ENCODE results near the gene DENND2C. TPM values are rescaled to one million over a fixed set of nuclear protein-coding genes. Genes with fewer than 3 reads are reported as not detected.
A peak's percentile ranks its signal among the peaks of the same experiment; 100 is the strongest.

Gene DENND2C
- total RNA-seq, 1 donor from 2014 or later: 0.73 TPM

GRCh38 chr1:114586513-114587047, 83.3 kb downstream of the DENND2C start:
- no peak overlapping the region for H3K27ac ChIP-seq
- no peaks in the 10 kb centered on the region for H3K9me3 Mint-ChIP-seq
- no peaks in the 10 kb centered on the region for H3K27me3 ChIP-seq
- H2AFZ ChIP-seq (replicated peaks): no peak overlapping the region
- no peak overlapping the region for H3K4me3 Mint-ChIP-seq
- no peak overlapping the region for H3K27ac Mint-ChIP-seq
- TF ChIP-seq EZH2 (IDR thresholded peaks at IDR 0.05) (no peak), EZH2phosphoT487 (IDR thresholded peaks at IDR 0.05) (no peak)
- TF ChIP-seq, protein P1, sequence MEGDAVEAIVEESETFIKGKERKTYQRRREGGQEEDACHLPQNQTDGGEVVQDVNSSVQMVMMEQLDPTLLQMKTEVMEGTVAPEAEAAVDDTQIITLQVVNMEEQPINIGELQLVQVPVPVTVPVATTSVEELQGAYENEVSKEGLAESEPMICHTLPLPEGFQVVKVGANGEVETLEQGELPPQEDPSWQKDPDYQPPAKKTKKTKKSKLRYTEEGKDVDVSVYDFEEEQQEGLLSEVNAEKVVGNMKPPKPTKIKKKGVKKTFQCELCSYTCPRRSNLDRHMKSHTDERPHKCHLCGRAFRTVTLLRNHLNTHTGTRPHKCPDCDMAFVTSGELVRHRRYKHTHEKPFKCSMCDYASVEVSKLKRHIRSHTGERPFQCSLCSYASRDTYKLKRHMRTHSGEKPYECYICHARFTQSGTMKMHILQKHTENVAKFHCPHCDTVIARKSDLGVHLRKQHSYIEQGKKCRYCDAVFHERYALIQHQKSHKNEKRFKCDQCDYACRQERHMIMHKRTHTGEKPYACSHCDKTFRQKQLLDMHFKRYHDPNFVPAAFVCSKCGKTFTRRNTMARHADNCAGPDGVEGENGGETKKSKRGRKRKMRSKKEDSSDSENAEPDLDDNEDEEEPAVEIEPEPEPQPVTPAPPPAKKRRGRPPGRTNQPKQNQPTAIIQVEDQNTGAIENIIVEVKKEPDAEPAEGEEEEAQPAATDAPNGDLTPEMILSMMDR (IDR thresholded peaks at IDR 0.05): no peak
- H3K9me3 ChIP-seq (ENCODE audit: low read depth): no peaks in the 10 kb centered on the region
- H3K36me3 Mint-ChIP-seq: no peaks in the 10 kb centered on the region
- H3K4me2 ChIP-seq: no peak overlapping the region
- no peak overlapping the region for H3K4me3 ChIP-seq
- no peak for DNase-seq (ENCODE audit: low spot score)
- H3K9ac ChIP-seq: no peak overlapping the region
- H3K4me1 ChIP-seq: no peaks in the 10 kb centered on the region
- H4K20me1 ChIP-seq (ENCODE audit: low read depth): no peaks in the 10 kb centered on the region
- no peaks in the 10 kb centered on the region for H3K27me3 Mint-ChIP-seq (ENCODE audit: insufficient read depth, low read depth)
- no peaks in the 10 kb centered on the region for H3F3A ChIP-seq (ENCODE audit: low read depth)
- H3K4me1 Mint-ChIP-seq: peaks cover 6% of the 10 kb centered on the region
- H3K79me2 ChIP-seq (ENCODE audit: low read depth): no peaks in the 10 kb centered on the region
- no peaks in the 10 kb centered on the region for H3K36me3 ChIP-seq

GRCh38 chr1:114585231-114585630, 84.6 kb downstream of the DENND2C start:
- Histone ChIP-seq H3K9me3 (ENCODE audit: low read depth) (no peaks in the 10 kb centered on the region), H3K36me3 (peaks cover 2% of the 10 kb centered on the region), H3K9ac (no peak overlapping the region), H3K79me2 (ENCODE audit: low read depth) (peaks cover 12% of the 10 kb centered on the region), H3K27me3 (no peaks in the 10 kb centered on the region), H4K20me1 (ENCODE audit: low read depth) (no peaks in the 10 kb centered on the region), H2AFZ (replicated peaks) (no peak overlapping the region), H3K4me1 (peaks cover 6% of the 10 kb centered on the region), H3F3A (ENCODE audit: low read depth) (no peaks in the 10 kb centered on the region), H3K27ac (no peak overlapping the region), H3K4me2 (no peak overlapping the region), H3K4me3 (no peak overlapping the region)
- Mint-ChIP-seq H3K4me3 (no peak overlapping the region), H3K4me1 (peaks cover 8% of the 10 kb centered on the region), H3K27me3 (ENCODE audit: insufficient read depth, low read depth) (peaks cover 3% of the 10 kb centered on the region), H3K27ac (no peak overlapping the region), H3K9me3 (no peaks in the 10 kb centered on the region), H3K36me3 (no peaks in the 10 kb centered on the region)
- TF ChIP-seq EZH2 (IDR thresholded peaks at IDR 0.05) (no peak), EZH2phosphoT487 (IDR thresholded peaks at IDR 0.05) (no peak)
- TF ChIP-seq, protein P1 (IDR thresholded peaks at IDR 0.05): no peak
- no peak for DNase-seq (ENCODE audit: low spot score)

- H3K27ac ChIP-seq: no peak within 1 kb of the TSS
- no peaks in the 10 kb centered on the region for H3K9me3 ChIP-seq (ENCODE audit: low read depth)
- peaks cover 6% of the 10 kb centered on the region for H4K20me1 ChIP-seq (ENCODE audit: low read depth)
- H3K4me3 ChIP-seq: peak within 1 kb of the TSS; percentile 92
- peak within 1 kb of the TSS; percentile 95 for H3K27ac Mint-ChIP-seq
- H3K36me3 ChIP-seq: peaks cover 11% of the 10 kb centered on the region
- H3F3A ChIP-seq (ENCODE audit: low read depth): no peaks in the 10 kb centered on the region
- H3K4me2 ChIP-seq: peak within 1 kb of the TSS; percentile 94
- TF ChIP-seq, protein P1 (IDR thresholded peaks at IDR 0.05): no peak
- TF ChIP-seq EZH2phosphoT487 (IDR thresholded peaks at IDR 0.05): no peak
- peak; percentile 44 for TF ChIP-seq EZH2 (IDR thresholded peaks at IDR 0.05)
- no peaks in the 10 kb centered on the region for H3K9me3 Mint-ChIP-seq
- H3K4me1 Mint-ChIP-seq: peaks cover 8% of the 10 kb centered on the region
- peak within 1 kb of the TSS; percentile 90 for H2AFZ ChIP-seq (replicated peaks)
- H3K36me3 Mint-ChIP-seq: peaks cover 7% of the 10 kb centered on the region
- peak within 1 kb of the TSS; percentile 81 for H3K9ac ChIP-seq
- H3K4me3 Mint-ChIP-seq: peak within 1 kb of the TSS; percentile 97
- H3K27me3 ChIP-seq: no peaks in the 10 kb centered on the region
- peaks cover 9% of the 10 kb centered on the region for H3K4me1 ChIP-seq
- H3K79me2 ChIP-seq (ENCODE audit: low read depth): peaks cover 48% of the 10 kb centered on the region
- peak; percentile 93 for DNase-seq (ENCODE audit: low spot score)
- H3K27me3 Mint-ChIP-seq (ENCODE audit: insufficient read depth, low read depth): peaks cover 3% of the 10 kb centered on the region
Observed at GRCh38 chr1:114581335-114582287, 88.2 kb downstream of the DENND2C start, which contains the start of gene BCAS2. TSS of gene BCAS2 (minus strand) at chr1:114581615. CDS start at chr1:114581591, 24 bp downstream.

Data from neural progenitor cell (in vitro differentiated cells).